Fibroblast of skin of abdomen (primary cell): Measurements from ENCODE around the gene KCNJ1.

Experiments
- DNase-seq: peaks from one replicate; pipeline ENCODE4 v3.0.0-alpha.2; 2013

Gene KCNJ1

DNA sequence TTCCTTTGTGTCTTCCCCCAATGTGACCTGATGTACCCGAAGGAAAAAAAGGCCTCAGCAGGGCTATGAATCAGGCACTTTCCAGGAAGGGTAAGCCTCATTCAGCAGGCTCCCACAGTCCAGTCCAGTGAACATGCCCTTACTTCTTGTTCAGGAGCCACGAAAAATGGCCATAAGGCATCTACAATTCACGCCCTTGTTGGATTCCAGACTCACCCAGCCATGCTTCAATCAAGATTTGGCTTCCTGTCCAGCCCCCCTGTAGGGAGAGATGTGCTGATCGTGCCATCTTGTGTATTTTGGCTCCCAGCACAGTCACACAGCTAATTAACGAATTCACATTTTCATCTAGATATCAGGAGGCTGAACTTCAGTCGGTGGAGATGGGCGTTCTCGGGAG, 14.1 kb upstream of the KCNJ1 start:
- no peak for DNase-seq

DNA sequence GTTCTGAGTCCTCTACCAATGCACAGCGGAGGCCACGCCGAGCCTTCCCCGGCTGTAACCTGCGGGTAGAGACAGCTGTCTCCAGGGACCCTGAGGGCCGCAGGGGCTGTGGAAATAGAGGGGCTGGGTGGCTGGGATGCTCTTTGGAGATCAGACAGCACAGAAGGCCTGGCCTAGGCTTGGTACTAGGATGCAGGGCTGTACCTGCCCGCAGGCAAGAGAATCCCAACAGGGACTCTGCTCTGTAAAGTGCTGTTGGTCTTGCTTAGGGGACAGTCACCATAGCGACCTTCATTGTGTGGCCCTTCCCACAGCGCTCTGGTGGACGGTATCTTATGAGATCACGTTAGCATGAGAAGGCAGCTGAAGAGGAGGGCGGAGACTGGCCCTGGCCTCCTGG, 12.7 kb upstream of the KCNJ1 start:
- no peak for DNase-seq

DNA sequence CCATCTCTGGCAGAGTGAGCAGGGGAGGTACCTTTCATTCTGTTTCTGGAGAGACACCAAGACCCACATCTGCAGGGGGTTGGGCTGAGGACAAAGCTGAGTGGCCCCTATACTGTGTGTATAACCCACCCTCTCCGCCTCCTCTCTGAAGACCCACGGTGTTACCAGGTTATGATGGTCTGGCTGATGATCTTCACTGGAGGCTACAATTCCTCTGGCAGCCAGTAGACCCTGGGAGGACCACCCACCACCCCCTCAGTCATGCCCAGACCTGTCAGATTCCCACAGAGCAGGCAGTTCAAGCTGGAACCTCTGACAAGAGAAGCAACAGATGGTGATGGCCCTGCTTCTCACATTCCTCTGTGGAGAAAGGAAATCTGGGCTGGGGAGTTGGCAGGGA, 11.4 kb upstream of the KCNJ1 start:
- DNase-seq = no peak

DNA sequence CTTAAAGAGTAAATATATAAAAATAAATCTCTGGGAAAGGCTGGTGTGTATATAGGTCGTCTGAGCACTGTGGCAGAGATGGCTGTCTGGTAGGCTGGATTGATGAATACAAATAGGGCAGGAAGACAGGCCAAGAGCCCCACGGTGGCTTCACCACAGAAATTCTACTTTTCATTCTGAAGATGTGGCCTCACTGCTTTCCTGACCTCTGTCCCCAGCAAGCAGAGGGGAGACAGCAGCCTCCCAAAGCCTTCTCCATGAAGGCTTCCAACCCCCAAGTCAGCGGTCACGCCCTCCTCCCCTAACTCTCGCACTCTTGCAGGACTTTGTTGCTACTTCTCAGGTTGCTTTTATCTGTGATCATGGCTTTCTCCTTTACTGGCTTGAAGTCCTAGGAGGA, 10.6 kb upstream of the KCNJ1 start:
- no peak for DNase-seq

DNA sequence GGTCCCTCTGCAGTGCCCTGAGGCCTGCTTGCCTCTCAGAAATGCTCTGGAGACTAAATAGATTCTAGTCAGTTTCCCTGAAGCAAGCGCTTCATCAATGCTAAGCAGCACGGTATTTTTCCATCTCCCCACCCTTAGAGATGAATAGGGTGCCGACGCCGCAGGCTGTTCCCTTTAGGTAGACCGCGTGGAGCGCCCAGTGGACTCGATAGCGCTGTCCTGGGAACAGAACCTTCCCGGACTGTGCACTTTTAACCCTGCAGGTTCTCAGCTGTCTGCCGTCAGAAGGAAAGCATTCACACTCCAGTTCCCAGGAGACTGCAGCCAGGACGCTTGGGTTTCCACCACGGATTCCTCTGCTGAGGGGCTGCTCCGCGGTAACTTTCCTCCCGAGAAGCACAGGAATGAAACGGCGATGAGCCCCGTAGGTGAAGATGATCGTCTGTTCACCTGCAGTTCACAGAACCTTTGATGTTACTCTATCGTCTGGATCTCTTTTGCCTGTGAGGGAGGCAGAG, 9.1 kb upstream of the KCNJ1 start:
- DNase-seq = no peak

DNA sequence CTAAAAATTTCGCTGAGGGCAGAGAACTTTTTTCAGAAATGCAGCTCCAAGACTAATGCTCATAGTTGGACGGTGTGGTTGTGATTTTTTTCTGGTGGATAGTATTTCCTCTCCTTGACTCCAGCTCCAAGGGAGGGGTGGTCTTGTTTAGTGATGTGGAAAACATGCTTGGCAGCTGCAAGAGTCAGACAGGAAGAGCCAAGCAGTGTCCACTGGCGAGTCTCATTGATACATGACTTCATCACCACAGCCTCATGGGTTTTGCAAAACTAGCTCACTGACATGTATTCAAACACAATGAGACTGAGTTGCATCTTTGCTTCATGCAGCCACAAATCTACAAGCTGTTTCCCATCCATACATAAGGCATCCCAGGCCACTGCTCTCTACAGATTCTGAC, 7.3 kb upstream of the KCNJ1 start:
- DNase-seq = peak; percentile 64

DNA sequence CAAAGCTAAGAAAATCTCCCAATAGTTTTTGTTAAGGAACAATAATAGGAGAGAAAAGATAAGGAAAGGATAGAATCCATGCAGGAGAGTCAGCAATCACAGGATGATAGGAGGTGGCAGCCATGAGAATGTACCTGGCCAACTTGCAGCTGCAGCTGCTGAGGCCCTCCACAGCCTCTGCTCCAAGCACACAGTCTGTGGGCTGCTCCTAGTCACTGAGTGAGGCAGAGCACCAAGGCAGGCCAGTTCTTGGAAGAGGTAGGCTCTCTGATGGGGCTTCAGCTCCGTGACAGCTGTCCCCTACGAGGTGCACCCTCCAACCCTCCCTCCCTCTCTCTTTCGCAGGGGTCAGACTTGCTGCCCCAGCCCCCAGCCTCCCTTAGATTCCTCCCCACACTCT, 5.5 kb upstream of the KCNJ1 start:
- DNase-seq = no peak

DNA sequence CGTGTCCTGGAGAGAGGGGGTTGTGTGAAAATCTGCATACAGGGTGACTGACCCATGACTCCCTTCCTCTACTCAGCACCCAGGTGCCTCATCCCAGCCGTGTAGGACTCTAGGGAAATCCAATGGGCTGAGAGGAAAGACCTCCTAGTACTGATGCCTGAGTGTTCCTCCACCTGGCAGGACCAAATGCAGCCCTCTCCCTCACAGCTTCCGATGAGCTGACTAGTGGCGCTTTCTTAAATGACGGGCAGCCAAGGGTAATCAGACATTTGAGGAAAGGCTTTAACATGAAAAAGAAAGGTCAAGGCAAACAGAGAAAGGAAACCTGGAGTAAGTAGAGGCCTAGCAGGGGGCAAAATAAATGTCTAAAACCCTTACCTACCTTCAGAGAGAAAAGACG, 5.0 kb upstream of the KCNJ1 start:
- DNase-seq = no peak

DNA sequence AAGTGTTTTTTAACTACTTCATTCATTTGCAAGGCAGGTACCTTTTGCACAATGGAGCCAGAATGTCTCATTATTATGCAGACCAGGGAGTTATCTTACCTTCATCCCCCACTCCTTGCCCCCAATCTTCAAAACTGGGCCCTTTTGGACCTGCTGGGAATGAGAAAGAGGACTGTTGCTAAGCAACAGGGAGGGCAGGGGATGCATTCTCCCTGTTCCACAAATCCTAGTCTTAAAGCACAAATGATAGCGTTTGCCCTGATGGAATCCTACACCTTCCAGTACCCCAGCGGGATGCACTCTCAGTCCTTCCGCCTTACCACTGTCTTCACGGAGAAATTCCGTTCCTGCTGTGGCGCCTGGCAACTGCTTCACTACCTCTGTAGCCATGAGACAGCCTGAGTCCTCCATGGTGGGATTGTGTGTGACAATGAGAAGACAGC, 4.1 kb upstream of the KCNJ1 start:
- no peak for DNase-seq

DNA sequence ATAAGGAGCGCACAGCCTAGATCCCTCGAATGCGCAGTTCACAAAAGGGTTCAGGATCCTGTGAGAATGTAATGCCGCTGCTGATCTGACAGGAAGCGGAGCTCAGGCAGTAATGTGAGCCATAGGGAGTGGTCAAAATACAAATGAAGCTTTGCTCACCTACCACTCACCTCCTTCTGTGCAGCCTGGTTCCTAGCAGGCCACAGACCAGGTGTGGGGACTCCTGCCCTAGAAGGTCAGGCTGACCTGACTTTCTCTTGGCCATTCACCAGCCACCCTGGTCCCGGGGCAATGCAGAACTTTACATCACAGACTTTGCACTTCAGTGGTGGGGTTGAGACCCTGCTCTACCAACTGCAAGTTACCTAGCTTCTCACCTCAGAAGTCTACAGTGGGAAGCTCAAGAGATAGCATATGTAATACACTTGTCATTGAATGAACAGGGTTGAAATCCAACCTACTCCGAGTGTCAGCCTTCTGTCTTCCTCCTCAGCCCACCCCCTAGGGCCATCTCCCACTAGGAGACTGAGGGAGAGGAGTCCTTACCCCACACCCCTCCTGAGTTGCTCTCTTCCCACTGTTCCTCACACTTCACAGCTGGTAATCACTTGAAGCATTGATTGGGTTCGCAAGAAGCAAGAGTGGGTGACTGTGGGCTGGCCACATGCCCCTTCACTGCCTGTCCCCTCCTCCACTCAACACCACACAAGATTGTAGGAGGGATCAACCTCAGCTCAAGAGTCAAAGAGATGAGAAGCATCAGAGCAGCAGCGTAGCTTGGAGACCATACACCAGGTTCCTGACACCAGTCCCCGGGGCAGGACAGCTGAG, 2.0 kb upstream of the KCNJ1 start:
- no peak for DNase-seq

DNA sequence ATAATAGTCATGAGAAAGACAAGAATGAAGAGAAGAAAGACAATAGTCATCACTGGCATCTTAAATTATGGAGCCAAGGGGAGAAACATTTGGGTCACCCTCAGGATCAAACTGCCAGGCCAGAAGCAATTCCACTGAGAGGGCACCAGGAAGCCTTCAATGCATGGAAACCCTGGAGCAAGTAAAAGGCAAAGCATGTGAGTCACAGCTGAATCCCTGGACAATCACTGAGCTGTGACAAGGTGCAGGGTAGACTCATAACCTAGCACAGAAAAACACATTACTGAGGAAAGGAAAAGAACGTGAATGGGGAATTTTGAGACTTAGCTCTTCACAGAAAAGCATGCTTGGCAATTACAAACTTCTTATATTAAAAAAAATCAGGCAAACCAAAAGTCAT, 1.6 kb downstream of the KCNJ1 start:
- DNase-seq = no peak

DNA sequence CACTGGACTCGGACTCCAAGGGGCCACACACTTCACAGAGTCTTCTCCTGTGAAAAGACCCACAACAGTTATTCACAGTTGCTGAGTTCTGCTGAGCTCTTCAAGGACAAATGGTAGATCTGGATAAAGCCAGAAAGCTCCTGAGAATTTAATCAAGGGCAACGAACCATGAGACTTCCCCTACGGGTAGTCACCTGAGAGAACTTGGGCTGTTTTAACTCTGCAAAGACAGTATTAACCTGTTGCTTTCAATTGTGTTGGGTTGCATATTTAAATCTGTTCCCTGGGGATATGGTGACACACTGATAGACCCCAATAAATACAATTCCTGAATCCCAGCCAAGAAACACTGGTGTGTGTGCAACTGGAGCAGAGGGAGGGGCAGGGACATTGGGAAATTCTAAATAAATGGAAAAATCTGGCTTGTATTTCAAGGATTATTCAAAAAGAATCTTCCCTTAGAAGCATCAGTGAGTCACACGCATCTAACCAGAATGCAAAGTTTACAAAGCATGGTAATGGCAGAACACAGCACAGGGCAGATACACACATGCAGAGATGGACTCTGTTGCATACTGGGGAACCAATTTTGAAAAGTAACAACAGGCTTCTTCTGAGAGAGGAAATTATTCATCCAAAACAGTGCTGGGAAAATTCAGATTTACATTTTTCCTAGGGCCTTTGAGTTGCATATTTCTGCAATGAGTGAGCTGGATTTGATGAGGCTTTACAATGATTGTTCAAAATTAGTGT, 4.0 kb downstream of the KCNJ1 start:
- peak; percentile 87 for DNase-seq

DNA sequence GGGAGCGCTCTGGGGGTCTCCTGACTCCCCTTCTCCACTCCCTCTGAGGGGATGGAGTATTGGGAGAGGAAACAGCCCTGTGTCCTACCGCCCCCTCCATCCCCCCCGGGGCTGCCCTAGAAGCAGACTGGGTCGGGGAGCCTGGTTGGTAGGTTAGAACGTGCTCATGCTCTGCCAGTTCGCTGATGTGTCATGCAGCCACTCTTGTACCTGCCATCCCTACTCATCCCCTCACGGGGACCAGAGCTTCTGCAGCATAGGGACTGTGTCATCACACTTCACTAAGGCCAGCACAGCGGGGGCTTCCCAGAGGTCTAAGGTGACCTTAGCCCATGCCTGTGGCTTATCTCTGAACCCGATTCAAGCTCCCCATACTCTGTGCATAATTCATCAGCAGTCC, 4.7 kb downstream of the KCNJ1 start:
- DNase-seq = no peak

DNA sequence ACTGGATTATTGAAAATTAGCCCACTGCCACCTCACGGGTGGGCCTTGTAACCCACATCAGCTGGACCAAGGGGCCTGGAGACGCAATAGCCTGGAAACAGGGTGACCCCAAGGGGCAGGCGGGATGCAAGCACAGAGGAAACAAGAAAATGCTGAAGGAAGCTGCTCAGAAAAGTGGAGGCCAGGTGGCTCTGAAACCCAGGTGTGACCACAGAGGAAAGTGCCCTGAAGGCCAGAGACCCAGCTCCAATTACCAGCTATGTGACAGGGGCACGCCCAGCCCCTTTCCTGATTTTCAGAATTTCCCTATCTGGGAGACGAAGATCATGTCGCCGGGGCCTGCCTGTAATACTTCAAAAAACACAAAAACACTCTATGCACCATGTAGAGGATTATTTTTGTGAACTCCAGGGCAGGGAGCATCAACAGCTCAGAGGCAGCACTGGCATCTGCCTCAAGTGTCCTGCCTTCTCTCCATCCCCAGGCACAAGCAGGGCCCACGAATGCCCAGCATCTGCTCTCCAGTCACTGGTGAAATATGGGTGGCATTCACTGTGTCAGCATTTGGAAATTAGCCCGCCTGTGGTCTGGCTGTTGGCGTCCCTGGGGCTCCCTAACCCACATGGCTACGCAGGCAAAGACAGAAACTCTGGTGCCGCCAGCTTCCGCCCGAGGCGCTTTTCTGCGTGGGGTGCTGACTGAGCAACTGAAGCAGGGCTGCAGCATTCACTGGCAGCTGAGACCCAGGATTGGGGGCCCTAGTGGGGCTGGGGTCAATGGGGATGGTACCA, 6.3 kb downstream of the KCNJ1 start:
- DNase-seq = peak; percentile 75

DNA sequence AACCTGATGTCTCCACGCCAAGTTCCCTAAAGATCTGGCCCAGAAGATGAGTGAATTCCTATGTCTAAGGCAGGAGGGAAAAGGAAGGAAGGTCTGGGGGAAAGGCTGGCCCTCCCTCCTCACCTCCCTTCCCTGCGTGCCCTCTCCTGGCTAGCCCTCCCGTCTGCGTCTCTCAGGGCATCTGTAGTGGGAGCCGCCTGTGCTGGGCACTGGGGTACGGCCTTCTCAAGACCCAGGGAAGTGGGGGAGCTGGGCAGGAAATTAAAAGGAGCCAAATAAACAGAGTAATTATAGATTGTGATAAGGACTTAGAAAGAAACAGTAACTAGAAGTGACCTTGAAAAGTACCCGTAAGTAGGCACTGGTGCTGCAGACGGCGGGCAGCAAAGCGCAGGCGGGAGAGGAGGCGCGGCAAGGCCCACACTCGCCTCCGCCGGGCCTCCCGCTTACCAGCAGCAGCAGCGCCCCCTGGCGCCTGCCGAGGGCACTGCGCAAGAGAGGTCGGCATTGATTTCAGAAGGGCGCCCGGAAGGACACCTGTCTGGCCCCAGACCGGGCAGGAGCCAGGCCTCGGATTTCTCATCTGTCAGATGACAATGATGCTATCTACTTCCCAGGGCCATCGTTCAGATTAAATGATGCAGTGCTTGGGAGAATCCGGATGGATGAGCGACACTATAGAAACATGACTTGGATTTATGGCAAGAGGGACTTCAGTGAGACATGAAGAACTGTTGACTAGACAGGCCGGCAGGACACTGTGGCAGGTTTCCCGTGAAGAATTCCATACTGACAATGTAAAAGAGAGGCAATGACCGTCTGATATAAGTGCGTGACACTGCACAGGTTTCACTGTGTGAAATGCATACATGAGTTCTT, 7.3 kb downstream of the KCNJ1 start:
- peak; percentile 43 for DNase-seq

DNA sequence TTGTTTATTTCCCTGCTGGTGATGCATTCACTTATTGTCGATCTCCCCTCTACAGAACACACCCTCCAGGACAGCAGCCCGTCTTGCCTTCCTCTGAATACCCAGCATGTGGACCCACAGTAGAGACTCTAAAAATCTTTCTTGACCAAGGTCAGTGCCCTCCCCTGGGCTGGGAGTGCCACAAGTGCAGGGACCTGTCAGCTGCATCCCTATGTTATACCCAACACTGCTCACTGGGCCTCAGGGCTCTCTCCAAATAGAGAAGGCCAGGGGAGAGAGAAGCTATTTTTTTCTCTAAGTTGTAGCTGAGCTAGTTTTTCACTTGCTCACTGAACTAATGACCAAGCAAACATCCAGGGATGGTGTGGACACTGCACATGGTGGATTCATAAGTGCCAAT, 9.8 kb downstream of the KCNJ1 start:
- no peak for DNase-seq

DNA sequence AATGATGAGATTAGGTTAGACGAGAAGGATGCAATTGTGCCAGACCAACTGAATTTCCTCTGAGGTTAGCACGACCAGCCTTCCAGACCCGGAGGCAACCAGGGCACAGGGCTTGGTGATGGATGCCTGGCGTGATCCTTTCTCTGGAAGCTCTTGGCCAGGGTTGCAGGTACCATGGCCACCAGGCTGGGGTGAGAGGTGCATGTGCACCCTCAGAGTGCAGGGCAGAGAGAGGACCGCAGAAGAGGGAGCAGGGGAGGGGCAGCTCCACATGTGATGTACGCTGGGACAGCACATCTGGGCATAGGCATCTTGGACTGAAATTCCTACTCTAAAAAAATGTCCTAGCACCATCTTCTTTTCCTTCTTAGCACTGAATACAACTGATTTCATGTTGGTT, 10.9 kb downstream of the KCNJ1 start:
- DNase-seq = no peak

DNA sequence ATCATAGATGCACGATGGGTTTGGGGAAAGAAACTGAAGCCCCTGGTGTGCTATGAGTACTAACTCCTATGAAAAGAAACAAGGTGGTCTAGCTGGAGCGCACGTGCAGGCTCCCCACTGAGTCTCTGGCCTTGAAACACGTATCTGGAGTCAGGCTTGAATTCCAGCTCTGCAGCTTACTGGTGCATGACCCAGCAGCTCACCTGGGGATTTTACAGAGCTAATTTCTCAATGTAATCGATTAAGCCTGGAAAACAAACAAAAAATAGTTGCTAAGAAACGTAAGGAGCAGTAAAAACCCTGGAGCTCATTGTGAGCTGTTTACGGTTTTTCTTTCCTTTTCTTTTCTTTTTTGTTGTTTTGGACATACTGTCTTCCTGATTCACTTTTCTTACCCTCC, 12.3 kb downstream of the KCNJ1 start:
- no peak for DNase-seq

DNA sequence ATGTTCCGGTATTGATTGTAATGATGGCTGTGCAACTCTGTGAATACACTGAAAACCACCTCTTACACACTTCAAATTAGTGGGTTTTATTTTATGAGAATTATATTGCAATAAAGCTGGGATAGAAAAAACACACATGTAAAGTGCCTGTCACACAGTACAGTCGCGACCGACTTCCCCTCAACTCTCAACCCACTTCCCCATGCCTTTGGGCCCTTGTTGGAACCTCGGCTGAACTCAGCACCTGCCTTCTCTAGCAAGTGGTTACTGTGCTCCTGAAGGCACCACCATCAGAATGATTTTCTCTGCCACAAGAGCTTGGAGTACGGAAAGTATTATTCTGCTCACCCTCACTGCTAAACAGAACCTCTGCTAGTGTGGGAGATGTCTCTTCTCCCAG, 13.5 kb downstream of the KCNJ1 start:
- DNase-seq = no peak

DNA sequence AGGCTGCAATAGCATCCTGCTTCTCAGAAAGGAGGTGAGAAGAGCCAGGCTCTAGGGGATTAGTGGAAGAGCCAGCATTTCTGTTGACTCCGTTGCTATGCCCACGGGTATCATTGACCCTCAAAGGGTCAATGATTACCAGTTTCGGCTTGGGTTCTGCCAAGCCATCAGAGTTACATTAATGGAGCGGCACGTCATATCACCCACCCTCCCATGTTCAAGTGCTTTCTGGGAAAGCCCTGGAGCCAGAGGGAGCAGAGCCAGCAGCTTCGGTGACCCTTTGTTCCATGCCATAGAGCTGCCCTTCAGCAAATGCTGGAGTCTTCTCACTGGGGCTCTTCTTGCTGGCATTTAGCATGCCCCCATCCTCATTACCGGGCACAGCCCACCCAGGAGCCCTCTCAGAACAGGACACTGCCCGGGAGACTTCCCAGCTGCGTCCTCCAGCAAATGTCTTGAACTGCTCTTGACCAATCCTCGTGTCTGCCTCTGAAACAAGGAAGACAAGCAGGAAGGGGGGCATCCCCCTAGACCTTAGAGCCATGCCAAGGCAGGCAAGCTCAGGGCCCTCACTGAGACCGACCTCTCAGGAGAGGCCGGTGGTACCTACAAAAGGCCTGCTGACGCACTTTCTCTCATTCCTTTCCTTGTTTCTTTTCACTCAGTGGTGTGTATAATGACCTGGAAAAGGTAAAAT, 14.6 kb downstream of the KCNJ1 start:
- DNase-seq = no peak

DNA sequence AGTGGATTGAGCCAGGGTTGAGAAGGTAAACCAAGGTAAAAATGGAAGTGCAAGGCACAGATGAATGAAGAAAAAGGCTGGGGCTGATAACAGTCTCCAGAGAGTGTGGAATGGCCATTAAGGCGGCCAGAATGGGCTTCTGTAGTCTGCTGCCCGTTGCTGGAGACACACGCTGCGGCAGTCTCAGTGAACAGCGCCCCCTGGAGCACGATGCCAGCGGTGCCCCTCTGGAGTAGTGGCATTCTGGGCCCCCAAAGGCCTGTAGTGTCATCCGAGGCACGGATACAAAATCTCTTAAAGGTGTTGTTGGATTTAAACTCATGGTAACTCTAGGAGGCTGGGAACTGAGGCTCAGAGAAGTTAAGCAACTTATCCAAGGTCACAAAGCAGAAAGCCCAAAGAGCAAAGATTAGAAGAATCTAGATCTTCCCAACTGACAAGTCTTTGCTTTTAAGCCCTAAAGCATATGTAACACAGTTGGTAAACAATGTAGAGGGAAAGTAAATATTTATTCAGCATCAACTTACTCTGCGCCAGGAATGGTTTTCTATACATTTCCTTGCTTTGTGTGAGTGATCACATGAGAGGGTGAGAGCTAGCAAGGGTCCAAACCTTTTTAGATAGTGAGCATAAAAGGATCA, 18.2 kb downstream of the KCNJ1 start:
- DNase-seq = no peak
